Stimulated activated CD8-positive, alpha-beta memory T cell treated with anti-CD3 and anti-CD28 coated beads, Interleukin-2, amount 100 ng/mL, for 48 hours (primary cell): ENCODE results near the gene A3GALT2.
A peak's percentile ranks its signal among the peaks of the same experiment; 100 is the strongest.

Experiments used
- DNase-seq, 2 donors: peaks; one replicate each; pipeline ENCODE4 v3.0.0-alpha.2; 2020; ENCODE audit warnings: low read depth in 2 of 2

Gene A3GALT2

DNA sequence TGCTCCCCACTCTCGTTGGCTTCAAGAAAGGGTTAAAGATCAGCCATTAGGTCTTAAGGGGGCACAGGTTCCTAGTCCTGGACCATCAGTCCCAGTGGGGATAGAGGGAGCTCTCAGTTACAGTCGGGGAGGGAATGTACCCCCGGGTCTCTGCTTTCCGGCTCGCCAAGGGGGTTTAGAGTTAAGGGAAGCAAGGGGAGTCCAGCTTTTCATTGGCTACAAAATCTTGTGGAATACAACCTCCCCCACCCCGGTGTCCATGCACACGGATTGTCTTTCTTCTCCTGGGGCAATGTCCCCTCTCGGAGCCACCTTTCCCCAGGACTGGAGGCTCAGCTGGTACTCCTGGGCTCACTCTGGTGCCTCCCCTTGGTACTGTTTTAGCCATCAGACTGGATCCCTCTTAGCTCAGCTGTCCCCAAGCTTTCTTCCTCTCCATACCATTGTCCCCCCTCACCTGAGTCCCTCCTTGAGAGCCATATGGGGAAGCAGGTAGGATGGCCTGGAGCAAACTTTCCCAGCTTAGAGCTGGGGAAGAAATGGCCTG lies at the start of gene A3GALT2:
Gene A3GALT2 (minus strand): TSS at position 480 of the 547 bp plus-strand sequence. CDS start 0 bp downstream, at position 480.
- DNase-seq: no peak

DNA sequence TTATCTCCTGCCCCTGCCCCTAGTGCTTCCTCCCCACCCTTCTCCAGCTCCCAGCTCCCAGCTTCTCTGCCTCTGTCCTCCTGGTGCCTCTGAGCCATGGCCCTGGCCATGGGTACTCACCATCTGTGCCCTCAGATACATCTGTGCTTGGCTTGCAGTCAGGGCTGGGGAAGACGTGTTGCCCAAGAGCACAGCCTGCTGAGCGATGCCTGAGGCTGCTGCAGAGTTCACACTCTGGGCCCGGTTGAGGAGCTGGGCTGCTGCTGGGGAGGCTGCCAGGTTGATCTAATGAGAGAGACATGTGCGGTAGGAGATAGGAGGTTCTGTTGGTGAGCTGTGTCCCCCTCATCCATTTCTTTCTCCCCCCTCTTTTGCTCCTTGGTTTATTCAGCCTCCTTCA lies 49.4 kb upstream of the A3GALT2 start:
- DNase-seq: no peak

DNA sequence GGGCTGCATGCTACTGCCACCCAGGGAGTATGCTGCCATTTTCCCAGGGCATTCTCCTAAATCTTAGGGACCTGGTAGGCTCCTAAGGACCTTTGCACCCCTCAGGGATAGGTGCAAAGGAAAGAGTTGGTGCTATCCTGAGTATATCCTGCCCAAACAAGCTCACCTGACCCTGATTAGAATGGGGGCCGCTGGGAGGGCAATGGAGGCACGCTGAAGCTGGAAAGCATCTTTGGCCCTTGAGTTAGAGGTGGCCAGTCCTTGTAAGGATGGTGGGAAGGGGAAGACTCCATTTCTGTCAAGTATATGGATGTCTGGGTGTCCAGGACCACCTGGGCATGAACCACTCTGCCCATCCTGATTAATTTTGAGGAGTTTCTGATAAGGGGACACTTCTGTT lies 48.9 kb upstream of the A3GALT2 start:
- DNase-seq: no peak

DNA sequence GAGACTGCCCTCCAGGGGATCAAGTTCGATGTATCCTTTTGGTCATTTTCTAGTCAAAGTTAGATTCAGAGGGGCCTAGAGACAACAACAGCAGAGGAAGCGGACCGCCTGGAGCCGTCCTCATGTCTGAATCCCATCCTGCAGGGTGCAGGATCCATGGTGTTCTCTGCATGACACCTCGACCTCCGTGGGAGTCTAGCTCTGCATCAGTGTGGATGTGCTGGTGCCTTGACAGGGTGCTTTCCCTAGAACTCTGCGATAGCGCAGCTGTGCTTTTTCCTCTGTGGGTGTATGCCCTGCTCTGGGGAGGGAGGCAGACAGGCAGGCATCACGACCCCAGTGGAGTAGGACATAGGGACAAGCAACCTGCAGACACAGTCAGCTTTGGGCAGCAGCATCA lies 48.2 kb upstream of the A3GALT2 start:
- DNase-seq: no peak

DNA sequence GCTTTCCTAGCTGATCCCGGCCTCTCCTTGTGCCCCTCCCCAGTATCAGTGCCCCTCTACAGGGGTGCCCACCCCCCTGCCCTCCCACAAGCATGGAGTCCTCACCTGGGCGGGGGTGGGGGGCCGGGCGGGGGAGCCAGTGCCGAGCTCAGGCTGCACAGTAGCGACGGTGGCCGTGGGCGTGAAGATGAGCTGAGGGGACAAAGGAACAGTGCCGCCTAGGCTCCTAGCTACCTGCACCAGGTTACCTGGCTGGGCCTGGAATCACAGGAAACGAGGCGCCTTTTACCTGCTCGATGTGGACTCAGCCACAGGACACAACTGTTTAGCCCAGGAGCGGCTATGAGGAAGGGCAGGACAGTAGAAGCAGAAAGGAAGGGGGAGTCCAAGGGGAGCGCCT lies 47.5 kb upstream of the A3GALT2 start:
- no peak for DNase-seq

DNA sequence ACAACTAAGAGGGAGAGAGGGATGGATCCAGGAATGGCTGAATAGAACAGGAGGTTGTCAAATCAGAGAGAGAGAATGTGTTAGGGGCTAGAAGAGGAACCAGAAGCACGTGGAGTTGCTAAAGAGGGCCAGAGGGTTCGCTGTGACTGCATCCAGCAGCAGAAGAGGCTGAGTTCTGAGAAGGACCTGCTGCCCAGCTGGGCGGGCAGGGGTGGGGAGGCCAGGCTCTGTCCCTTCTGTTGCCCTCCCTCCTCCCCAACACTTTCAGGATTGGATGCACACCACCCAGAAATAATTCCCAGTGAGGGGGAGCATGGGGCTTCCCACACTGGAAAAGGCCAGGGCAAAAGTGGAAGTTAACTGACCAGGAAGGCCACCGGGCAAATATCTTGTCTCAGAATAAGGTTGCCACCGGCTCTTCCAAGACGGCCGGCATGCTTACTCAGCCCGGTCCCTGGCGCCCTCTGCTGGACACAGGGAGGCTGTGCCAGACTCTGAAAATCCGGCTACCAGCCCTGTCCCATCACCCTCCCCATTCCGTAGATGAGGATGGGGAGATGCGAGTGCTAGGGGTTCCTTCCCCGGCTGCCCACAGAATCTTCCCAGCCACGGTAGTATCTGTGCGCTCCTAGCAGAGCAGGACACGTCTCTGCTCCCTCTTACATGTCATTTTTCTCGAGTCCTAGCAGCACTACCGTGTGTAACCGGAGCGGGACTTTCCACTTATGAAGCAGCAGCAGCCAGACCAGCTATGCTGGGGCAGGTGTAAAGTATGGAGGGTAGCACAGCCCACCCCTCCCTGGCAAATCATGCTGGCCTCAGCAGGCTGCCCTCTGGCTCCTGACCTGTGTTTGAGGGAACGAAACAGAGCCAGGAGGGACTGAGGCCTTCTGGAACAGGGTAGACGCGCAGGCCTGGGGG lies 46.8 kb upstream of the A3GALT2 start:
- peak; percentile 73 to 83 for DNase-seq

DNA sequence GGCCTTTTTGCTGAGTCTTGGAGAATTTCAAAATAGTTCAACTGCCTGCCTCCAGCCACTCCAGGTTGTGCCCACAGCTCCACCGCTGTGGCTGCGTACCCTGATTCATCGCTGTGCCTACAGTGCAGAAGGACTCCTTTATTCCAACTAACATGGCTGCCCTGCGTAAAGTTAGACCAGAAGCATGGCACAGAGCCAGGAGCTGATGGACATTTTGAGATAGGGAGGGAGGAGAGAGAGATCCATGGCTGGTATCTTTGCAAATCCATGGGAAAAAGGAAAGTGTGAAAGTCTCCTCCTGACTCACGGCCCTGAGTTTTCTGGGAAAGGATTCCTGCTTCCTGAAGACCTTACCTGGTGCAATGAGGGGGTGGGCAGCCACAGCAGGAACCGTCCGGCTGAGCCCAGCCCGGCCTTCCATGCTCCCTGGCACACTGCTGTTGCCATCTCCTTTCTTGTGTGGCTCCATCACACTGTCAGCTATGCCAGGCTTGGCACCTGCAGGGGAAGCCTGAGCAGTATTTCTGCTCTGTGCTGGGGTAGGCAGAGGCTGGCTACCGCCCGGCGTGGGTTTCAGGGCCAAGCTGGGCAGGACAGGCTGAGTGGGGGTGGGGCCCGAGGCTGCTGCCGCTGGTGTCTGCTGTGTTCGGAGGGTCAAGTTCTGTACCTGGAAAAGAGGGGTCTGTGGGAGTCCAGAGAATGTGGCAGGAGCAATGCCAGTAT lies 46.0 kb upstream of the A3GALT2 start:
- no peak for DNase-seq

DNA sequence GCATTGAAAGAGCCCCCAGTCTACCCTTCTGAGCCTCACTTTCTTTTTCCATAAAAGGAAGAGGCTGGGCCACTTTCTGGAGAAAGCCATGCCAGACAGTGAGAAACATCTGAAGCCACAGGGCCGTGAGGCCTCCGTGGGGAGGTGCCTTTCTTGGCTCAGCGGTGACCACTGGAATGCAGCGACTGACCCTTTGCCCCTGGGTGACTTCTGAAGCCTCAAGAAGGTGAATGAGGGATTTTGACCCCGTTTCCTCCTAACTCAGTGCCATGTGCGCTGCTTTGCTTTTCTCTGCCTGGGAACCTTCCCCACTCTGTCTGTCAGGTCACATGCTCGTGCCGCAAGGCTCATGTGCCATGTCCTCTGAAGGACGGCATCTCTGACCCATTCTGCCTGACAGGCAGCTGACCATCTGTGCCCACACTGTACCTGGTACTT lies 44.7 kb upstream of the A3GALT2 start:
- DNase-seq: no peak

DNA sequence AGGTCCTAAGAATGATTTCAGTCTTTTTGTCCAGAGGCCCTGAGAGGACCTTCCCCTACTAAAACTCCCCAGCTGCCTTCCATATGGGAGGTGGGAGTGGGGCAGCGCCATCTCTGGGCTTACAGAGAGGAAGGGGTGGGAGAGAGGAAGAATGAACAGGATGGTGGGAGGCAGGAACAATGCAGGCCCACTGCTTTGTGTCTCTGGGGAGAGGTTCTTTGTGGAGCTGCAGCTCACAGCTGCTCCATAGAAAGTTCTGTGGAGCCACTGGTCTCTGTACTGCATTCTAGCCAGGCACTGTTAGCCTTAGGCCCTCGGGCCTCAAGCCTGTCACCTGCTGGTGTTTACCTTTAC lies 43.6 kb upstream of the A3GALT2 start:
- DNase-seq: no peak

DNA sequence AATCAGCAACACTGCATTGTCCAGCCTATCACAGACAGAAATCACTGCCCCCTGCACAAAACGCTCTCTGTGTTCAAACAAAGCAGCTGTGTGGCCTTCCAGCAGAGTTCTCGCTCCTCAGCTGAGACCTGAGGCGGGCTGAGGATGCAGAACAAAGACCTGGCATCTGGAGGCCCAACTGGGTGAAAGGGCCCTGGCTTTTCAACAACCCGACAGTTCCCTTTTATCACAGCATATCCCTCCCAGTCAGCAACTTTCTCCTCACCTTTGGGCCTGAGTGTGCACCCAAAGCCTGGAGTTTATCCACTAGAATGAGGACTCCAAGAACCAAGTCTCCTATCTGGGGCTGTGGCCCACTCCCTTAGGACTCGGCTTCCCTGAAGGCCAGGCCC lies 42.6 kb upstream of the A3GALT2 start:
- no peak for DNase-seq

DNA sequence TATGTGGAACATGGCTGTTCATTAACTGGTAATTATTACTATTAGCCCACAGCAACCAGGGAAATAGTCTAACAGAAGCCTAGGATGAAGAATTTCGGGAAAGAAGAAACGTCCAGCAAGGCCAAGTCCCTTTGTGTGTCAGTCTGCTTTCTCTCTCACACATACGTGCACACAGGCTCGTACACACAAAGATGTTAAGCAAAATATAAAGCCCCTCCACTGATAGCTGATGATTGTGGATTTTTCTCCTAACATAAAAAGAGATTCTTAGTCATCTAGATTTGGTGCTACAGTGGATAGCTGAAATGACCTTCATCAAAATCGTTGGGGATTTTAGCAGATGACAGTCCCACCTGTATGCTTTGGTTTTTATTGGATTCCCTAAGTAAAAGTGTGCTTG lies 42.1 kb upstream of the A3GALT2 start:
- no peak for DNase-seq

DNA sequence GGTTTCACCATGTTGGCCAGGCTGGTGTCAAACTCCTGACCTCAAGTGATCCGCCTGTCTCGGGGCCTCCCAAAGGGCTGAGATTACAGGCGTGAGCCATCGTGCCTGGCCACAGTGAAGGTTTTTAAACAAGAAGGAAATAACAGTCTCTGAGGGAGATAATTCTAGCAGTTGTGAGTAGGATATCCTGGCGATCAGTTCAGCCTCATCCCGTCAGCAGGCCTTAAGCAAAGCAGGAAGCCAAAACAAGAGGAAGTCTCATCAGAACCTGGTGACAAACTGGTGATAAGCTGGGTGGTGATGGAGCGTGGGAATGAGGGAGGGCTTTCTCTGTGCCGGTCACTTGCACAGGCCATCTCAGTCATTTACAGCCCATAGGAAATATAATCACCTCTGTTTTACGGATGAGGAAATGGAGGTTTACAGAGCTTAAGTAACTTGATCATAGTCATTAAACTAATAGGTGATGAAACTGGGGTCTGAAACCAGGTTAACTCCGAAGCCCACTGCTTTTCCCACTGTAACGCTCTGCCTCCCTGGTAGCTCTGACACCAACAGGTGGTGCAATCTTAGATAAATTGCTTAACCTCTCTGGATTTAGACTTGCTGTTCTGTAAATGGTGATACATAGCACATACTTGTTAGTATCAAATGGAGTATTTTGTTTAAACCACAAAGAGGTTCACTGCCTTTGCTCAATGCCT lies 40.8 kb upstream of the A3GALT2 start:
- no peak for DNase-seq

DNA sequence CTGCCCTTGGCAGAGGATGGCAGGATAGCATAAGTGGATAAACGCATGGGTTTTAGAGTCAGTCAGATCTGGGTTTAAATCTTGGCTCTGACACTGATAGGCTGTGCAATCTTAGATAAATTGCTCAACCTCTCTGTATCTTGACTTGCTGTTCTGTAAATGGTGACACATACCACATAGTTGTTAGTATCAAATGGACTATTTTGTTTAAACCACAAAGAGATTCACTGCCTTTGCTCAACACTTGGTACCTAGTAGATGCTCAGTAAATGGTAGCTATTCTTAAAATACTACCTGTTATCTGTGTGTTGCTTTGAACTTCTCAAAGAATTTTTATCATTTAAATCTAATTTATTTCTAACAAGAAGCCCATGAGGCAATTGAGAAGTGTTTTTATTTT lies 39.5 kb upstream of the A3GALT2 start:
- no peak for DNase-seq

DNA sequence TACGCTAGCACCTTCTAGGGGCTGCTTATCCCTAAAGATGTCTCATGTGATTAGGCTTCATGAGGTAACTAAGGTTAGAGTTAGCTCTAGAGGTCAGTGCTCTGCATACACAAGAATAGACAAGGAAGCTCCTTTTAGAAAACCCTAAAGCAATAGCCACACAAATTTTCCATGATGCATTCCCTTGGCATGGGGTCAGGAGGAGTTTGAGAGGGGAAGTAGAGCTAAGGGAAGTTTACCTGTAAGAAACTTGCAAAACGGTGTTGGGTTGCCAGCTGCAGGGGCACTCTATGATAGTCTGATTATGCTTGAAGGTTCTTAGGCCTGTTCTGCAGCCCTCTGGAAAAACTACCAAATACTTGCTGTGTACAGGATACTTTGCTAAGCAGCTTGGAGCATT lies 39.0 kb upstream of the A3GALT2 start:
- no peak for DNase-seq

DNA sequence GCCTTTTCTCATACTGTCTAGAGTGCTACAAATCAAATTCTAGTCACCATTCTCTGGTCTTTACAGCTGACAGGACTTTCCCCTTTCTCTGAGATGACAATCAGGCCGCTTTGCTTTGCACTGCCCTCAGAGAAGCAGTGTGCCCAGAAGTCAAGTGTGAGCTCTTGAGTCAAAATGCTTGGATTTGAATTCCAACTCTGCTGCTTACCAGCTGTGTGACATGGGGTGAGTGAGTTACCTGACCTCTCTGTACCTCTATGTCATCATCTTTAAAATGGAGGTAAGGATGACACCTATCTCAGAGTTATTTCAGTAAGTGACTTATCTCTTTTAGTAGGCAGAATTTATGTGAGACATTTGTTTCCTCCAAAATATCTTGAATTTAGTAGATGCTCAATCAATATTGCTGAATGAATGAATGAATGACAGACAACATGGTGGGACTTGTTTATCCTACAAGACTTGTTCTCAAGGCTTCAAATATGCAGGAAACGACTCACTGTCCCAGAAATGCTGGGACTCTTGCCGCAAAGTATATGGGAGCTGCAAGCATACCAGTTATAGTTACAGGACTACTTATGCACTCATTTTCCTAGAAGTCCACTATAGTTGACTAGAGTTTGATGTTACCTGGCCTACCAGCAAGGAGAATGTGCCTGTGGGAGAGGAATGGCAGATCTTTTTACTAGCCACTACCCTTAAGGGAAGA lies 38.1 kb upstream of the A3GALT2 start:
- DNase-seq: no peak

DNA sequence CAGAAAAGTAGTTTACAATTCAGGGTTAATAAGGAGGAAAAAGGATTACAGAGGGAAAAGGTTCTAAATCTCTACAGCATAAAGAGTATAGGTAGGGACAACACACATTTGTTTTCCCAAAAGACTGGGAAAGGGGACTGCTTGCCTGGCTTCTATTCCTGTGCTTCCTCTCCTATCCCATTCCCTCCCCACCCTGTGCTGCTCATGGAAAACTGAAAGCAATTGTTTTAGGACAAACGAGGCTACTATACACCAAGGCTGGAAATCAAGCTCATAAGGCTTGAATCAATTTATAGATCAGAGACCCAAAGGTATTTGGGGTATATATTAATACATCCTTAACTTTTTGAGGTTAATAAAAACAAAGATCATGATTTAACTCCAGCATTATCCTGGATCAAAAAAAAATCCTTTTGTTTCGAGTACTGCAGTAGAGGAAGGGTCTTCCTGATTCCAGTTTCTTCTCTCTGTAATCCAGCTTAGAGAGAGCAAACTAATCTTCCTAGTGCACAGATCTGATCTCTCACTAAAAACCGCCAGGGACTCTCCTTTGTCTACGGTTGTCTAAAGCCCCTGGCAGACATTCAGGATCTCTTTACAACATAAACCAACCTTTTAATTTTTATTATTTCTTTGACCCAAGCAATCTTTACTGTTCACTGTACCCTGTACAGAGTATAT lies 37.4 kb upstream of the A3GALT2 start:
- DNase-seq: no peak

DNA sequence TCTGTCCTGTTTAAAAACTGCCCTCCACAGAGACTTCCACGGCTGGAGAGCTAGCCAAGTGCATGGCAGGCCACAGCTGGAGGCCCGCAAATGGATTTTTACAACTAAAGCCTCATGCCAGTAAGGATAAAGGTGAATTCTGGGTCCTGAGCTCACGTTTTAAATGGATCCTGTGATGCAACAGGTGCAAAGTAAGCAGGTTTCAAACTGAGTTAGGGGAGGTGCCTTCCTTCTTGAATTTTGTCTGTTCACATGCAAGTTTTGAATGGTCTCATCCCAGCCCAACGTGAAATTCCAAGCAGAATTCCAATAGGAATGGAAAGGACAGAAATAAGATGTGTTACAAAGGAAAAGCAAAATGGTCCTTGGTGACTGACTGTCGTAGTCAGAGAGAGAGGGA lies 36.2 kb upstream of the A3GALT2 start:
- DNase-seq: no peak

DNA sequence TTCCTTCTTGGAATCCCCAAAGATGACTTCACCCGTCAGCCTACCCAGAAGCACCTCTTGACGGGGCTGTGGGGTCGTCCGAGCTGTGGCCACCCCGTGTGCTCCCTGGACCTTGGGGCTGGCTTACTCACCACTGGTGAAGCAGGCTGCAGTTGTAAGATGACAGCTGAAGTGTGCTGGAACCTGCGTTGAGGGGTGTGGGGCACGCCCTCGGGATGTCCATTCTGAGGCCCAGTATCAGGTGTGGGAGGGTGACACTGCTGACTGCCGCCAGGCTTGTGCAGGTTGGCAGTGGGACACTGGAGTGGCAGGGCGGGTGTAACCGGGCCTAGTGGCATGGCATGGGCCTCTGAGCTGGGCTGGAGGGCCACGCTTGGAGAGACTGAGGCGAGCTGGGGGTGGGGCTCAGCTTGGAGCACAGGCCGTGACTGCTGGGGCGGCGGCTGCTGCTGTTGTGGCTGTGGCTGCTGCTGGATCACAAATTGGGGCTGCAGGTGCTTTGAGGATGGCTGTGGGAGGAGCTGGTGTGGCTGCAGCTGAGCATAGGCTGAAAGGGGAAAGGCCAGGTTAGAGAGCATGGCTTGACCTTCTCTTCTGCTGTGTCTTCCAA lies 33.9 kb upstream of the A3GALT2 start:
- DNase-seq: no peak

DNA sequence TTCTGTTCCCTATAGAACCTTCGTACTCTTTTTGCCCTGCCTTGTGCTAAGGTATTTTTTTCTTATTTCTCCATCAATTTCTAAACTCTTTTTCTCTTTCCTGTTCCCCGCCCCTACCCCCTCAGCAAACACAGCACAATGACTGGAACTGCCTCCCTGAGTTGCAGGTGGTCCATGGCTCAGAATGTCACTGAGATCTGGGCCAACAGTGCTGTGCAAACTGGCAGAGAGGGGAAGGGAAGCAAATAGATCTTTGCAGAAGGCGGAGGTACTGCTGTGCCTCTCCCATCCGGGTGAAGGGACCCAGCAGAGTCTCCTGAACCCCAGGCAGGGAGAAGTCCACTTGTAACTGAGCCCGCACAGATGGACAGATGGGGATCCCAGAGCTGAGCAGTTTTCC lies 32.6 kb upstream of the A3GALT2 start:
- DNase-seq: no peak

DNA sequence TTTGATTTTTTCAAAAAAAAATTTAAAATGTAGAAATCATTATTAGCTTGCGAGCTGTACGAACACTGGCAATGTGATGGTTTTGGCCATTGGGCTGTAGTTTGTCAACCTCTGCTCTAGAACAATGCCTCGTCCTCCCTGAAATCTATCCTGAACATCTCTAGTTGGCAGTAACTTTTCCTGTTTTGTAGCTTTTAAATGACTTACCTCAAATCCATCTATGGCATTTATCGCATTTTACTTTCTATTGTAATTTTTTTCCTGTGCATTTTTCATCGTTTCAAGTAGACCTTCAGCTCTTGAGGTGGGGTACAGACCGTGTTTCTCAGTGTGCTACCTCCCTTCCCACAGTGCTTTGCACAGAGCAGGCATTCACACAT lies 30.4 kb upstream of the A3GALT2 start:
- DNase-seq: no peak
